Tibial nerve (tissue), 4 donors: ENCODE results near the gene ADIRF. TPM values are rescaled to one million over a fixed set of nuclear protein-coding genes. Genes with fewer than 3 reads are reported as not detected.
"Not testable (repeated sequence)": the region's sequence is repeated elsewhere in the genome, so short reads cannot be mapped to it uniquely, and the experiment has no call there.

Experiments used
- DNase-seq, 2 donors: peaks; one replicate each; pipeline ENCODE4 v3.0.0-alpha.2; 2019; ENCODE audit warnings: low spot score in 2 of 2
- H3K27ac ChIP-seq, 4 donors: fragments of 200-600 bp; sonication (generic) in 3 of 4; one replicate each; pipeline ENCODE4 v1.5.1; 2017 to 2019; ENCODE audit warnings: mild to moderate bottlenecking in 1 of 4
- H3K27me3 ChIP-seq, 2 donors: fragments of 200-600 bp; sonication (generic) in 1 of 2; one replicate each; pipeline versions ENCODE4 v1.5.1 to v1.6.0; 2017 to 2019
- H3K36me3 ChIP-seq, 3 donors: fragments of 200-600 bp; sonication (generic); one replicate each; pipeline ENCODE4 v1.5.1; 2018 to 2019
- H3K4me1 ChIP-seq, 4 donors: fragments of 200-600 bp; sonication (generic) in 3 of 4; one replicate each; pipeline ENCODE4 v1.5.1; 2017 to 2019
- H3K4me3 ChIP-seq, 4 donors: fragments of 200-600 bp; sonication (generic) in 3 of 4; one replicate each; pipeline ENCODE4 v1.5.1; 2017 to 2019; ENCODE audit warnings: mild to moderate bottlenecking in 1 of 4, moderate library complexity in 1 of 4
- H3K9me3 ChIP-seq, 4 donors: fragments of 200-600 bp; sonication (generic) in 3 of 4; one replicate each; pipeline ENCODE4 v1.5.1; 2017 to 2019
- EP300 ChIP-seq, 2 donors: sonication (generic); formaldehyde crosslinking; IDR thresholded peaks; one replicate each; pipeline ENCODE4 v1.6.1; 2017; ENCODE audit warnings: antibody characterized with exemption in 2 of 2, mild to moderate bottlenecking in 1 of 2
- POLR2A ChIP-seq, 2 donors: fragments of 450-650 bp; IDR thresholded peaks; one replicate each; pipeline ENCODE4 v1.6.1; 2017; ENCODE audit warnings: antibody characterized with exemption in 2 of 2, mild to moderate bottlenecking in 2 of 2, moderate library complexity in 2 of 2
- WGBS, 2 donors: methylation state at CpG; one replicate each; pipeline ENCODE4 v1.1.5; 2018; 5-methylcytosine and 5-hydroxymethylcytosine counted together
- total RNA-seq, 4 donors: library from RNA; depleted of rRNA; stranded (reverse); fragments of >200 nt; gene quantifications; one replicate each; pipeline ENCODE4 v1.1.0, GENCODE V29; 2016
- TF ChIP-seq, protein P1 (sequence below), 5 experiments: fragments of 200-600 bp in 3 of 5; fragments of 450-650 bp in 2 of 5; sonication (generic) in 3 of 5; IDR thresholded peaks; one replicate each; pipeline ENCODE4 v1.5.1; 2016 to 2019; ENCODE audit warnings: antibody characterized with exemption in 5 of 5, mild to moderate bottlenecking in 3 of 5, moderate library complexity in 2 of 5

ADIRF gene
- total RNA-seq, 4 donors from 2014 or later: 703 to 1,895 (median 1,121) TPM

GRCh38 chr10:86992929-86993328 is 24.6 kb downstream of the ADIRF start:
- Histone ChIP-seq H3K27me3 (no peaks in the 10 kb centered on the region), H3K27ac (no peak overlapping the region), H3K4me1 (peaks cover 0 to 9% (median 0%) of the 10 kb centered on the region in 4 donors), H3K4me3 (no peak overlapping the region), H3K9me3 (no peaks in the 10 kb centered on the region), H3K36me3 (peaks cover 0 to 53% (median 0%) of the 10 kb centered on the region in 3 donors)
- TF ChIP-seq, protein P1, sequence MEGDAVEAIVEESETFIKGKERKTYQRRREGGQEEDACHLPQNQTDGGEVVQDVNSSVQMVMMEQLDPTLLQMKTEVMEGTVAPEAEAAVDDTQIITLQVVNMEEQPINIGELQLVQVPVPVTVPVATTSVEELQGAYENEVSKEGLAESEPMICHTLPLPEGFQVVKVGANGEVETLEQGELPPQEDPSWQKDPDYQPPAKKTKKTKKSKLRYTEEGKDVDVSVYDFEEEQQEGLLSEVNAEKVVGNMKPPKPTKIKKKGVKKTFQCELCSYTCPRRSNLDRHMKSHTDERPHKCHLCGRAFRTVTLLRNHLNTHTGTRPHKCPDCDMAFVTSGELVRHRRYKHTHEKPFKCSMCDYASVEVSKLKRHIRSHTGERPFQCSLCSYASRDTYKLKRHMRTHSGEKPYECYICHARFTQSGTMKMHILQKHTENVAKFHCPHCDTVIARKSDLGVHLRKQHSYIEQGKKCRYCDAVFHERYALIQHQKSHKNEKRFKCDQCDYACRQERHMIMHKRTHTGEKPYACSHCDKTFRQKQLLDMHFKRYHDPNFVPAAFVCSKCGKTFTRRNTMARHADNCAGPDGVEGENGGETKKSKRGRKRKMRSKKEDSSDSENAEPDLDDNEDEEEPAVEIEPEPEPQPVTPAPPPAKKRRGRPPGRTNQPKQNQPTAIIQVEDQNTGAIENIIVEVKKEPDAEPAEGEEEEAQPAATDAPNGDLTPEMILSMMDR (IDR thresholded peaks at IDR 0.05): no peak
- TF ChIP-seq POLR2A (IDR thresholded peaks at IDR 0.05) (no peak), EP300 (IDR thresholded peaks at IDR 0.05) (no peak)
- 85 to 86% methylated on average over 2 of the region's 2 CpGs for WGBS, 2 donors
- DNase-seq: no peak

GRCh38 chr10:86999802-87000403 is 31.6 kb downstream of the ADIRF start:
- WGBS, 2 donors: 61 to 64% methylated on average over 6 of the region's 6 CpGs
- not testable (repeated sequence) for H3K27me3 ChIP-seq, DNase-seq, H3K9me3 ChIP-seq, H3K4me3 ChIP-seq, H3K4me1 ChIP-seq
- Histone ChIP-seq H3K36me3 (peaks cover 0 to 23% (median 0%) of the 10 kb centered on the region in 3 donors), H3K27ac (peak overlapping the region in 1 of 4 donors; percentile 50)

DNA sequence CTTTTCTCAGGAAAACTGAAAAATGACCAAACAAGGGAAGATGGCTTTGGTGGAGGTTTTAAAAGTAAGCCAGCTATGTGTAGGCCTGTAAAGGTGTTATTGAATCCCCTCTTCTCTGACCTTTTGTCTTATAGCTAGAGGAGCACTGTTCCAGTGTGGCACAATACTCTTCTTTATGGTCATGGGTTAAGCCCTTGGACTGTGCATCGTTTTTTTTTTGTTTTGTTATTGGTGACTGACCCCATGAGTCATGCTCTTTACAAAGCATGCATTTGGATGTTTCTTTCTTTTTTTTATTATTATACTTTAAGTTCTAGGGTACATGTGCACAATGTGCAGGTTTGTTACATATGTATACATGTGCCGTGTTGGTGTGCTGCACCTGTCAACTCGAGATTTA is 32.2 kb downstream of the ADIRF start:
- H3K4me1 ChIP-seq: no peaks in the 10 kb centered on the region
- H3K27me3 ChIP-seq: no peaks in the 10 kb centered on the region
- no peaks in the 10 kb centered on the region for H3K9me3 ChIP-seq
- WGBS, 2 donors: 61 to 63% methylated on average over 3 of the region's 3 CpGs
- no peak for TF ChIP-seq POLR2A (IDR thresholded peaks at IDR 0.05)
- no peak for DNase-seq
- H3K36me3 ChIP-seq: peaks cover 0 to 20% (median 0%) of the 10 kb centered on the region in 3 donors
- H3K4me3 ChIP-seq: no peak overlapping the region
- peak overlapping the region in 1 of 4 donors; percentile 50 for H3K27ac ChIP-seq

GRCh38 chr10:87007124-87007523 is 38.8 kb downstream of the ADIRF start:
- not testable (repeated sequence) for H3K4me3 ChIP-seq, H3K4me1 ChIP-seq, DNase-seq, H3K9me3 ChIP-seq, H3K27me3 ChIP-seq, H3K27ac ChIP-seq
- 13 to 33% methylated on average over 1 of the region's 1 CpG for WGBS, 2 donors
- H3K36me3 ChIP-seq: peaks cover 0 to 22% (median 0%) of the 10 kb centered on the region in 3 donors

GRCh38 chr10:87007674-87008073 is 39.4 kb downstream of the ADIRF start:
- H3K36me3 ChIP-seq: peaks cover 0 to 22% (median 0%) of the 10 kb centered on the region in 3 donors
- not testable (repeated sequence) for H3K9me3 ChIP-seq, H3K4me1 ChIP-seq, DNase-seq, H3K4me3 ChIP-seq, H3K27me3 ChIP-seq, H3K27ac ChIP-seq
- 92 to 93% methylated on average over 5 to 6 of the region's 6 CpGs for WGBS, 2 donors

GRCh38 chr10:87008303-87008702 is 40.0 kb downstream of the ADIRF start:
- H3K27me3 ChIP-seq, H3K9me3 ChIP-seq, H3K4me1 ChIP-seq, DNase-seq, H3K27ac ChIP-seq, H3K4me3 ChIP-seq: not testable (repeated sequence)
- H3K36me3 ChIP-seq: peaks cover 0 to 22% (median 0%) of the 10 kb centered on the region in 3 donors
- WGBS, 2 donors: 88 to 94% methylated on average over 7 of the region's 7 CpGs

- not testable (repeated sequence) for H3K27me3 ChIP-seq, H3K27ac ChIP-seq, H3K4me3 ChIP-seq, H3K9me3 ChIP-seq, H3K4me1 ChIP-seq
- peak in 1 of 2 donors; percentile 5 for DNase-seq
- 84 to 86% methylated on average over 4 to 17 of the region's 18 CpGs for WGBS, 2 donors
- H3K36me3 ChIP-seq: peaks cover 0 to 22% (median 0%) of the 10 kb centered on the region in 3 donors
Measured at GRCh38 chr10:87009134-87009696, 40.9 kb downstream of the ADIRF start.

DNA sequence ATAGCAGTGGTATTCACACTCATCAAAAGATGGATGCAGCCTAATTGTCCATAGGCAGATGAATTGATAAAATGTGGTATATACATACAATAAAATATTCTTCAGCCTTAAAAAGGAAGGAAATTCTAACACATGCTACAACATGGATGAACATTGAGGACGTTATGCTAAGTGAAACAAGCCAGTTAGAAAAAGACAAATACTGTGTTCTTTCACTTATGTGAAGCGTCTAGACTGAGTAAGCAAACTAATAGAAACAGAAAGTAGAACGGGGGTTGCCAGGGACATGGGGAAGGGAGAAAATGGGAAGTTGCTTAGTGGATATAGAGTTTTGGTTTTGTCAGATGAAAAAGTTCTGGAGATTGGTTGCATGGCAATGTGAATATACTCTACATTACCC is 45.2 kb downstream of the ADIRF start:
- H3K9me3 ChIP-seq, H3K4me3 ChIP-seq, H3K27me3 ChIP-seq, H3K4me1 ChIP-seq, DNase-seq, H3K27ac ChIP-seq: not testable (repeated sequence)
- WGBS, 2 donors: 51 to 58% methylated on average over 3 of the region's 3 CpGs
- H3K36me3 ChIP-seq: peaks cover 0 to 18% (median 0%) of the 10 kb centered on the region in 3 donors

DNA sequence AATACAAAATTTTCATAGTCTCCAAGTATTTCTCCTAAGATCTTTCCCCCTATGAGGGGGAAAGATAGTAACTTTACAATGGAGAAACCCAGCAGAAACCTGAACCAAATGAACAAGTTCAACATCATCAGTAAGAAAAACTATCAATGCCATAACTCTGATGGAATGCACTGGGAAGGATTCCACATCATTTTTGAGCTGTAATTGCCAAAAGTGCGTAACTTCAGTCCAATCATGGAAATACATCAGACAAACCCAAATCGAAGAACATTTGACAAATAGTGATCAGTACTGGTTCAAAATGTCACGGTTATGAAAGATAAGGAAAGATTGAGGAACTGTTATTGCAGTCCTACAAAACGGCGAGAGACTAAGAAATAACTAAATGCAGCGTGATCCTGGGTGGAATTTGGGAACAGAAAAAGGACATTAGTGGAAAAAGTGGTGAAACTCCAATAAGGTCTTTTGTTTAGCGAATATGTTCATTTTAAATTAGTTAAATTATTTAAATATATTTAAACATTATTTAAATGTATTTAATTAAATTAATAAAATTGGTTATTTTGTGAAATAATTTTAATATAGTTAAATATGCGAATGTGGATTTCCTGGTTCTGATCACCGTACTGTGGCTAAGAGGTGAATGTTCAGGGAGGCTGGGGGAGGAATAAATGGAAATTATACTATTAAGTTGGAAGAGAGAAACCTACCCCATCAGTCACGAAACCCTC is 46.9 kb downstream of the ADIRF start:
- not testable (repeated sequence) for H3K4me1 ChIP-seq, H3K27me3 ChIP-seq, H3K9me3 ChIP-seq, H3K36me3 ChIP-seq, H3K4me3 ChIP-seq, H3K27ac ChIP-seq, DNase-seq
- WGBS, 2 donors: 75 to 84% methylated on average over 10 of the region's 10 CpGs

DNA sequence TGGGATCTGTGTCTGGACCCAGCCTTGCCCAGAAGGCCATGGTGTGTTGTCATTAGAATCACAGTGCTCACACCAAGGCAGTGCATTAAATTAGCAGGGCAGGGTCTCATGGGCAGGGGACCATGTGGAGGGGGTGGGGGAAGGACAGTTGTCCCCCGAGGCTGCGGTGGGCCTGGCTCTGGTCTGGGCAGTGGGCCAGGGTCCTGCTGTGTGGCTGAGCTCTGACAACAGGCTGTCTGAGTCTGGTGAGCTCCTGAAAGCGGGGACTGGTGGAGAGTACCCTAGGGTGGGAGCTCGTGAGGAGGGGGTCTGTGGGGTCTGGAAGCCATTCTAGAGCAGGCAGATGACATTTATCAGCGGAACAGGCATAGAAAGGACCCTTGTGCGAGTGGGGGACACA is 49.8 kb downstream of the ADIRF start:
- H3K9me3 ChIP-seq, H3K36me3 ChIP-seq, H3K27me3 ChIP-seq, H3K4me1 ChIP-seq, H3K27ac ChIP-seq, H3K4me3 ChIP-seq, DNase-seq: not testable (repeated sequence)
- WGBS, 2 donors: 71 to 72% methylated on average over 6 of the region's 6 CpGs

GRCh38 chr10:87019066-87019465 is 50.8 kb downstream of the ADIRF start:
- H3K9me3 ChIP-seq, H3K36me3 ChIP-seq: not testable (repeated sequence)

GRCh38 chr10:87019504-87019903 is 51.2 kb downstream of the ADIRF start:
- not testable (repeated sequence) for H3K27me3 ChIP-seq, H3K36me3 ChIP-seq, DNase-seq, H3K4me3 ChIP-seq, H3K4me1 ChIP-seq, H3K9me3 ChIP-seq, H3K27ac ChIP-seq
- 100% methylated on average over 1 of the region's 1 CpG for WGBS, 2 donors

More at GRCh38 chr10:87019066-87019465, 50.8 kb downstream of the ADIRF start:
- H3K27me3 ChIP-seq, DNase-seq, H3K4me3 ChIP-seq, H3K4me1 ChIP-seq, H3K27ac ChIP-seq: not testable (repeated sequence)
- WGBS, 2 donors: 75% methylated on average over 5 to 6 of the region's 6 CpGs
